Gastroesophageal sphincter (tissue), 4 donors: ENCODE results near the gene TBPL2. TPM values are rescaled to one million over a fixed set of nuclear protein-coding genes. Genes with fewer than 3 reads are reported as not detected.

ENCODE experiments used
- ATAC-seq: fragments of 150-250 bp; one replicate; pipeline ENCODE4 v1.9.1; 2016; ENCODE audit warnings: mild to moderate bottlenecking, moderate library complexity
- H3K27ac ChIP-seq, 4 donors: fragments of 200-600 bp; sonication (generic) in 3 of 4; 1 replicate in 3 of 4; 2 replicates in 1 of 4; pipeline ENCODE4 v1.5.1; 2016 to 2019
- H3K27me3 ChIP-seq: fragments of 200-600 bp; sonication (generic); one replicate; pipeline ENCODE4 v1.5.1; 2019
- H3K36me3 ChIP-seq, 2 donors: fragments of 200-600 bp; sonication (generic); one replicate each; pipeline ENCODE4 v1.5.1; 2019; ENCODE audit warnings: control low read depth in 1 of 2
- H3K4me1 ChIP-seq, 3 donors: fragments of 200-600 bp; sonication (generic); 1 replicate in 2 of 3; 2 replicates in 1 of 3; pipeline ENCODE4 v1.5.1; 2016 to 2019; ENCODE audit warnings: control low read depth in 2 of 3
- H3K4me3 ChIP-seq, 2 donors: fragments of 200-600 bp; sonication (generic); one replicate each; pipeline ENCODE4 v1.5.1; 2019; ENCODE audit warnings: mild to moderate bottlenecking in 1 of 2, moderate library complexity in 1 of 2
- H3K9me3 ChIP-seq, 3 donors: fragments of 200-600 bp; sonication (generic); one replicate each; pipeline ENCODE4 v1.5.1; 2017 to 2019; ENCODE audit warnings: control low read depth in 2 of 3
- EP300 ChIP-seq: sonication (generic); formaldehyde crosslinking; IDR thresholded peaks from one replicate; pipeline ENCODE4 v1.6.1; 2017; ENCODE audit warnings: antibody characterized with exemption, mild to moderate bottlenecking
- POLR2A ChIP-seq, 2 donors: fragments of 450-650 bp; IDR thresholded peaks; one replicate each; pipeline ENCODE4 v1.6.1; 2017; ENCODE audit warnings: antibody characterized with exemption in 2 of 2, mild to moderate bottlenecking in 2 of 2, moderate library complexity in 1 of 2
- POLR2AphosphoS5 ChIP-seq: sonication (generic); formaldehyde crosslinking; IDR thresholded peaks from one replicate; pipeline ENCODE4 v1.6.1; 2017; ENCODE audit warnings: antibody characterized with exemption
- WGBS, 2 donors: methylation state at CpG; one replicate each; pipeline ENCODE4 v1.1.5; 2018; ENCODE audit warnings: low coverage in 1 of 2; 5-methylcytosine and 5-hydroxymethylcytosine counted together
- total RNA-seq, 4 donors: library from RNA; depleted of rRNA; stranded (reverse); fragments of >200 nt; gene quantifications; one replicate each; pipeline ENCODE4 v1.1.0, GENCODE V29; 2016
- TF ChIP-seq, protein P1 (sequence below), 4 experiments: fragments of 200-600 bp in 2 of 4; fragments of 450-650 bp in 2 of 4; sonication (generic) in 1 of 4; IDR thresholded peaks; one replicate each; pipeline ENCODE4 v1.5.1; 2017 to 2019; ENCODE audit warnings: antibody characterized with exemption in 4 of 4, mild to moderate bottlenecking in 2 of 4, moderate library complexity in 2 of 4

Gene TBPL2
- total RNA-seq, 4 donors from 2014 or later, result not detected

DNA sequence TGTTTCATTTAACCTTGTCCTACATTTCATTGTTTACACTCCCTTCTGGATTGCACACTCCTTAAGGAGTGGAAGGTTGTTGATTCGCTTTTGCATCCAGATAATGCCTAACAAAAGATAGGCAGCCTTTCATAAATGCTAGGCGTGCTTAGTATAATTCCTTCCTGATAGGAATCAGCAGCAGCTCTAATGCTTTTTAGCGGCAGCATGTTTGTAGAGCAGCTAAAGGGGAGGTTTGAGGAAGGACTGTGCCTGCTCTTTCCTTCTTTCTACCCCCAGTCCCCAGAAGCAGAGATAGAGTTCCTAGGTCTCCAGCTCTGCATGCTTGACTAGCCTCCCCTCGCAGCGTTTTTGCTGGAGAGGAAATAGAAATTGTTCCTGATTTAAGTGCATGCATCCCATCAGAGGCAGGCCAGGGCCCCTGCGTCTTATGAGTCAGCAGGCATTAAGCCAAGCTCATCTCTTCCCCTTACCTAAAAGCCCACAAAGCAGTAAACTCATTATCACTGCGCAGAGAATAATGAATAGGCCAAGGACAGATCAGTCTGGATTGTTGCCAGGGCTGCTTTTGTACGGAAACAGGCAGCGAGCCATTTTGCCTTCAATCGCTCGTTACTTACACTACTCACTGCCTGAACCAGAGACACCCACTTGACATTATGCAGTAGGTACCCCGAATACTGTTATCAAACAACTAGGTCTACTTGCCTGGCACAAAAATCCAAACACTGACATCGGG, 14.0 kb upstream of the TBPL2 start:
- no peak for TF ChIP-seq POLR2AphosphoS5
- TF ChIP-seq, protein P1, sequence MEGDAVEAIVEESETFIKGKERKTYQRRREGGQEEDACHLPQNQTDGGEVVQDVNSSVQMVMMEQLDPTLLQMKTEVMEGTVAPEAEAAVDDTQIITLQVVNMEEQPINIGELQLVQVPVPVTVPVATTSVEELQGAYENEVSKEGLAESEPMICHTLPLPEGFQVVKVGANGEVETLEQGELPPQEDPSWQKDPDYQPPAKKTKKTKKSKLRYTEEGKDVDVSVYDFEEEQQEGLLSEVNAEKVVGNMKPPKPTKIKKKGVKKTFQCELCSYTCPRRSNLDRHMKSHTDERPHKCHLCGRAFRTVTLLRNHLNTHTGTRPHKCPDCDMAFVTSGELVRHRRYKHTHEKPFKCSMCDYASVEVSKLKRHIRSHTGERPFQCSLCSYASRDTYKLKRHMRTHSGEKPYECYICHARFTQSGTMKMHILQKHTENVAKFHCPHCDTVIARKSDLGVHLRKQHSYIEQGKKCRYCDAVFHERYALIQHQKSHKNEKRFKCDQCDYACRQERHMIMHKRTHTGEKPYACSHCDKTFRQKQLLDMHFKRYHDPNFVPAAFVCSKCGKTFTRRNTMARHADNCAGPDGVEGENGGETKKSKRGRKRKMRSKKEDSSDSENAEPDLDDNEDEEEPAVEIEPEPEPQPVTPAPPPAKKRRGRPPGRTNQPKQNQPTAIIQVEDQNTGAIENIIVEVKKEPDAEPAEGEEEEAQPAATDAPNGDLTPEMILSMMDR (IDR thresholded peaks at IDR 0.05), result no peak
- no peak for TF ChIP-seq POLR2A (IDR thresholded peaks at IDR 0.05)
- no peak for TF ChIP-seq EP300
- peak; percentile 16 for ATAC-seq
- Histone ChIP-seq H3K27ac (peak overlapping the region in 1 of 4 donors; percentile 4), H3K9me3 (no peaks in the 10 kb centered on the region), H3K27me3 (no peaks in the 10 kb centered on the region), H3K4me1 (peaks cover 0 to 20% (median 10%) of the 10 kb centered on the region in 3 donors), H3K4me3 (no peak overlapping the region), H3K36me3 (no peaks in the 10 kb centered on the region)
- WGBS, 2 donors, result 13 to 24% methylated on average over 11 to 12 of the region's 13 CpGs

DNA sequence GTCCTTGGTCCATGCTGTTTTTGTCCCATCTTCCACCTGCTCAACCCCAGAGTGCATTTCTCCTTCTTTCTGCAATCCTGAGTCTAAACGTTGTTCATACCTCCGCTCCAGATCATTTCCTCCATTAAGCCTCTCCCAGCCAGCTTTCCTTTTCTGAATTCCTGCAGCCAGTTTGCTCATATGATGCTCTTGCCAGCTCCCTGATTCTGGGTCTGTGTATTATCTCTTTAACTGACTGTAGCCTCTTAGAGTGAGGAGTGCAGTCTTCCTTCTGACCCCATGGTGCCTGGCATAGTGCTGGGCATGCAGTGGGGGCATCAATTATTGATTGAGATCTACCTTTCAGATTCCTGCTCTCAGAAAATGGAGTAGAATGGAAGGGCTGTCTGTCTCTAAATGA, 11.5 kb upstream of the TBPL2 start:
- H3K27ac ChIP-seq, result no peak overlapping the region
- TF ChIP-seq POLR2A (IDR thresholded peaks at IDR 0.05) (no peak), EP300 (no peak), POLR2AphosphoS5 (no peak)
- TF ChIP-seq, protein P1 (IDR thresholded peaks at IDR 0.05), result no peak
- H3K4me1 ChIP-seq, result peaks cover 0 to 33% (median 10%) of the 10 kb centered on the region in 3 donors
- no peak overlapping the region for H3K4me3 ChIP-seq
- no peak for ATAC-seq
- H3K27me3 ChIP-seq, result no peaks in the 10 kb centered on the region
- no peaks in the 10 kb centered on the region for H3K36me3 ChIP-seq
- 56 to 58% methylated on average over 2 of the region's 2 CpGs for WGBS, 2 donors
- H3K9me3 ChIP-seq, result no peaks in the 10 kb centered on the region

DNA sequence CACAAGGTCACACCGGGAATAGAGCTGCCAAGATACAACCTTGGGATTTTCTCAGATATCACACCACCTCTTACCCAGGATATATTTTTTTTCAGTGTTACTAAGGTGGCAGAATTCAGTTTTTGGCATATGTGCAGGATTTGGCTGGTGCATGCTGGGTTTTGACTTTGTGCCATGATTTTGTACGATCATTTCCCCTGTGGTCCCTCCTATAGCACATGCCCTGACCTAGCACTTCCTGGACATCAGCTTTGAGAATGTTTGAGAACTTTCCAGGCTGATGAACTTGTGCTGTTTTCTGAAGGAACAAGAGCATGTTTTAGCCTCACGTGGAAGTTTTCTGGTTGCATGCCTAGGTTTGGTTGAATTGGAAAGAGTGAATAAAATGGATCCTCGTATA, 11.0 kb upstream of the TBPL2 start:
- peaks cover 0 to 39% (median 10%) of the 10 kb centered on the region in 3 donors for H3K4me1 ChIP-seq
- no peak overlapping the region for H3K27ac ChIP-seq
- TF ChIP-seq, protein P1 (IDR thresholded peaks at IDR 0.05), result no peak
- no peak for TF ChIP-seq POLR2AphosphoS5
- no peak for TF ChIP-seq EP300
- no peak for TF ChIP-seq POLR2A (IDR thresholded peaks at IDR 0.05)
- H3K36me3 ChIP-seq, result no peaks in the 10 kb centered on the region
- WGBS, 2 donors, result 36 to 41% methylated on average over 2 to 4 of the region's 4 CpGs
- no peaks in the 10 kb centered on the region for H3K9me3 ChIP-seq
- H3K4me3 ChIP-seq, result no peak overlapping the region
- no peaks in the 10 kb centered on the region for H3K27me3 ChIP-seq
- ATAC-seq, result no peak

DNA sequence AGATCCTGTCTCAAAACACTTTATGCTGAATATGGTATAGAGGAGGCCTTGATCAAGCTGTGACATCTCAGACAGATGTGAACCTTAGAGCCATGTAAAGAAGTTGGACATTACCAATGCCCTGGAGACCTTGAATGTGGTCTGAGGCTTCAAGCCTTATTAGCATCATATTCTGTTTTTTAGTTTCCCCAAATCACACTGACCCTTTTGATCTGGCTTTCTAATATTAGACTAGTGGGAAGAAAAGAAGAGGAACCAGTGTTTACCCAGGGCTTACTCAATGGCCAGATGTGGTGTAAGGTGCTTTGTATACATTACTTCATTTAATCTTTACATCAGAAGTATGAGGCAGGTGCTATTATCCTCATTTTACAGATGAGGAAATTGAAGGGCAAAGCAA, 10.6 kb upstream of the TBPL2 start:
- no peak overlapping the region for H3K27ac ChIP-seq
- peaks cover 0 to 43% (median 10%) of the 10 kb centered on the region in 3 donors for H3K4me1 ChIP-seq
- H3K27me3 ChIP-seq, result no peaks in the 10 kb centered on the region
- no peak overlapping the region for H3K4me3 ChIP-seq
- no peak for TF ChIP-seq EP300
- TF ChIP-seq POLR2A (IDR thresholded peaks at IDR 0.05), result no peak
- TF ChIP-seq POLR2AphosphoS5, result no peak
- TF ChIP-seq, protein P1 (IDR thresholded peaks at IDR 0.05), result no peak
- ATAC-seq, result no peak
- H3K36me3 ChIP-seq, result no peaks in the 10 kb centered on the region
- no peaks in the 10 kb centered on the region for H3K9me3 ChIP-seq

DNA sequence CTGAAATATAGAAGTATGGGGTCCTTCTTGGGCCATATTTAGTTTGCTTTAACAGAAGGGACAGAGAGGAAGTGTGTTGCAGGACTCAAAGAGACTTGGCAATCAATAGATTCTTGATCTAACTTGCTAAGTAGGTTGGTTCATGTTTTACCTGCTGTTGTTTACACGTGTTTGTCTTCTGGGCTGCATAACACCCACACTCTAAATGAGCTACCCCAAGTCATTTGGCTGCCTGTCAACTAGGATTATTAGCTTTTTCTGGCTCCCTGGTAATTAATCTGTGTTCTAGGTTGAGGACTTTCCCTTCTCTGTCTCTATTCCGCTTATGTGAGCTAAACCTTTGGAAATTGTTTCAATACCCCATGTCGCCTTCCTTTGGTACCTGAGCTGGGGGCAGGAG, 10.1 kb upstream of the TBPL2 start:
- Histone ChIP-seq H3K36me3 (no peaks in the 10 kb centered on the region), H3K27ac (no peak overlapping the region), H3K9me3 (no peaks in the 10 kb centered on the region), H3K4me3 (no peak overlapping the region), H3K27me3 (no peaks in the 10 kb centered on the region), H3K4me1 (peaks cover 0 to 44% (median 10%) of the 10 kb centered on the region in 3 donors)
- no peak for TF ChIP-seq EP300
- TF ChIP-seq POLR2A (IDR thresholded peaks at IDR 0.05), result no peak
- TF ChIP-seq, protein P1 (IDR thresholded peaks at IDR 0.05), result no peak
- no peak for TF ChIP-seq POLR2AphosphoS5
- no peak for ATAC-seq
- 78 to 91% methylated on average over 1 to 3 of the region's 3 CpGs for WGBS, 2 donors
